Measurements from ENCODE around the gene ZNF275.

- TF ChIP-seq NFIC (IDR thresholded peaks at IDR 0.05): no peak
- no peak for TF ChIP-seq REST (IDR thresholded peaks at IDR 0.05; ENCODE audit: low read depth)
These were observed 54.2 kb downstream of the ZNF275 start for GRCh38 chrX:153387987-153388721.
